HUES64 (cell line): Measurements from ENCODE around the gene MAGI2.

ENCODE experiments used
- H3K27ac ChIP-seq: 2 replicates; pipeline ENCODE4 v1.7.0; 2013; ENCODE audit warnings: low read depth, low read length, inconsistent platforms
- H3K27me3 ChIP-seq: 2 replicates; pipeline ENCODE4 v1.6.1; 2013; ENCODE audit warnings: mild to moderate bottlenecking, low read length; ENCODE audit not compliant: insufficient read depth
- H3K36me3 ChIP-seq: 2 replicates; pipeline ENCODE4 v1.6.1; 2013; ENCODE audit warnings: mild to moderate bottlenecking, low read length; ENCODE audit not compliant: insufficient read depth
- H3K4me1 ChIP-seq: 2 replicates; pipeline ENCODE4 v1.6.1; 2013; ENCODE audit warnings: mild to moderate bottlenecking, low read length, moderate library complexity; ENCODE audit not compliant: insufficient read depth
- H3K4me3 ChIP-seq: 2 replicates; pipeline ENCODE4 v1.5.1; 2013; ENCODE audit warnings: mild to moderate bottlenecking, low read length, moderate library complexity
- H3K9ac ChIP-seq: 2 replicates; pipeline ENCODE4 v1.6.1; 2013; ENCODE audit warnings: mild to moderate bottlenecking, low read depth, low read length
- H3K9me3 ChIP-seq: 2 replicates; pipeline ENCODE4 v1.6.1; 2013; ENCODE audit warnings: low read depth, low read length; ENCODE audit not compliant: insufficient read depth
- WGBS: fragments of 150-250, 120-280 bp; methylation state at CpG from one replicate; pipeline ENCODE4 v1.1.7; 2013; ENCODE audit warnings: missing lambda C conversion rate; 5-methylcytosine and 5-hydroxymethylcytosine counted together

Gene MAGI2

GRCh38 chr7:79410345-79410744, 43.1 kb downstream of the MAGI2 start:
- H3K27me3 ChIP-seq, result no peaks in the 10 kb centered on the region
- no peaks in the 10 kb centered on the region for H3K36me3 ChIP-seq
- no peaks in the 10 kb centered on the region for H3K9me3 ChIP-seq
- H3K4me1 ChIP-seq, result no peaks in the 10 kb centered on the region
- H3K27ac ChIP-seq, result no peak overlapping the region
- H3K4me3 ChIP-seq, result no peak overlapping the region
- no peak overlapping the region for H3K9ac ChIP-seq

- Histone ChIP-seq H3K27ac (no peak overlapping the region), H3K4me3 (no peak overlapping the region), H3K4me1 (no peaks in the 10 kb centered on the region), H3K9ac (no peak overlapping the region), H3K9me3 (no peaks in the 10 kb centered on the region), H3K27me3 (no peaks in the 10 kb centered on the region), H3K36me3 (no peaks in the 10 kb centered on the region)
- 77% methylated on average over 2 of the region's 2 CpGs for WGBS
Observed at GRCh38 chr7:79407351-79407750, 46.1 kb downstream of the MAGI2 start.

GRCh38 chr7:79406371-79406770, 47.1 kb downstream of the MAGI2 start:
- Histone ChIP-seq H3K9me3 (no peaks in the 10 kb centered on the region), H3K36me3 (no peaks in the 10 kb centered on the region), H3K4me1 (no peaks in the 10 kb centered on the region), H3K27ac (no peak overlapping the region), H3K9ac (no peak overlapping the region), H3K4me3 (no peak overlapping the region), H3K27me3 (no peaks in the 10 kb centered on the region)
- 90% methylated on average over 1 of the region's 2 CpGs for WGBS

DNA sequence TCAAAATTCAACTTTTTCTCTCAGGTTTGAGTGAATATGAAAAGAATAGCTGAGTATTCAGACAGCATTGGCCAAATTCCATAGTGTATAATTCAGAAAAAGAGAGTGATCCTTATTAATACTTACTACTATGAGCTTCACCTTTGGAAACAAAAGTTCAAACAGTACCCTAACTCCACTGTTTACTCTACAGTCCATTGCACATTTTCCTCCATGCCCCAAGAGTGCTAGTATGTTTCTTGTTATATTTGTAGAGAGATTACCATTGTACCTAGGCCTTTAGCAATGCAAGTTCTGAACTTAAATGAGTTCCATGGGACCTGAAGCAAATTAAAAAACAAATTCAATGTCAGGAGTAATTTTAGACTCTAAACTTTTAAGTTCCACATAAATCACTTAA, 48.1 kb downstream of the MAGI2 start:
- Histone ChIP-seq H3K9ac (no peak overlapping the region), H3K27ac (no peak overlapping the region), H3K27me3 (no peaks in the 10 kb centered on the region), H3K36me3 (no peaks in the 10 kb centered on the region), H3K4me3 (no peak overlapping the region), H3K9me3 (no peaks in the 10 kb centered on the region), H3K4me1 (no peaks in the 10 kb centered on the region)

DNA sequence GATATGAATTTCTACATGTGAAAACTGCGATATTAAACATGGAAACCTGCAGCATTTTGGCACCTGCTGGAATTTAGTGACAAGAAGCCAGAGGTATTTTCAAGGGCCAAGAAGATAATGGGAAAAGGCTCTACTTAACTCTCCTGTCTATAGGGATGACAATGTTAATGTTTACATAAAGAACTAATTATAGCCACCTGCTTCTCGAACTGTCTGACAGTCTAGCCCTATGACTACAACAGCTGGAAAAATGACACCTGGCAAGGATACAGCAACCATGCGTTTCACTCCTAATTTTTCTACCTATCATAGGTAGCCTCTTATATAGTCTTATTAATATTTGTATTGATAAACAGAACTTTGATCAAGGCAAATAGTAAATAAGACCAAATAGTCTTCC, 49.6 kb downstream of the MAGI2 start:
- Histone ChIP-seq H3K27ac (no peak overlapping the region), H3K9ac (no peak overlapping the region), H3K9me3 (no peaks in the 10 kb centered on the region), H3K27me3 (no peaks in the 10 kb centered on the region), H3K4me1 (no peaks in the 10 kb centered on the region), H3K4me3 (no peak overlapping the region), H3K36me3 (no peaks in the 10 kb centered on the region)
- WGBS, result 91% methylated on average over 3 of the region's 3 CpGs

GRCh38 chr7:79403451-79403850, 50.0 kb downstream of the MAGI2 start:
- H3K4me1 ChIP-seq, result no peaks in the 10 kb centered on the region
- H3K9ac ChIP-seq, result no peak overlapping the region
- no peaks in the 10 kb centered on the region for H3K36me3 ChIP-seq
- no peaks in the 10 kb centered on the region for H3K9me3 ChIP-seq
- H3K27ac ChIP-seq, result no peak overlapping the region
- no peaks in the 10 kb centered on the region for H3K27me3 ChIP-seq
- no peak overlapping the region for H3K4me3 ChIP-seq
- WGBS, result 100% methylated on average over 2 of the region's 2 CpGs

- Histone ChIP-seq H3K4me3 (no peak overlapping the region), H3K9me3 (no peaks in the 10 kb centered on the region), H3K27ac (no peak overlapping the region), H3K9ac (no peak overlapping the region), H3K4me1 (no peaks in the 10 kb centered on the region), H3K27me3 (no peaks in the 10 kb centered on the region), H3K36me3 (no peaks in the 10 kb centered on the region)
- 94% methylated on average over 1 of the region's 1 CpG for WGBS
Observed at GRCh38 chr7:79401254-79401653, 52.2 kb downstream of the MAGI2 start.

- H3K9me3 ChIP-seq, result no peaks in the 10 kb centered on the region
- H3K9ac ChIP-seq, result no peak overlapping the region
- H3K27me3 ChIP-seq, result no peaks in the 10 kb centered on the region
- no peak overlapping the region for H3K27ac ChIP-seq
- no peaks in the 10 kb centered on the region for H3K36me3 ChIP-seq
- H3K4me1 ChIP-seq, result no peaks in the 10 kb centered on the region
- H3K4me3 ChIP-seq, result no peak overlapping the region
Observed at GRCh38 chr7:79400222-79400621, 53.2 kb downstream of the MAGI2 start.

- Histone ChIP-seq H3K4me3 (no peak overlapping the region), H3K27ac (no peak overlapping the region), H3K36me3 (no peaks in the 10 kb centered on the region), H3K9ac (no peak overlapping the region), H3K4me1 (no peaks in the 10 kb centered on the region), H3K27me3 (no peaks in the 10 kb centered on the region), H3K9me3 (no peaks in the 10 kb centered on the region)
- 95% methylated on average over 3 of the region's 3 CpGs for WGBS
Observed at GRCh38 chr7:79398138-79398749, 55.2 kb downstream of the MAGI2 start.

DNA sequence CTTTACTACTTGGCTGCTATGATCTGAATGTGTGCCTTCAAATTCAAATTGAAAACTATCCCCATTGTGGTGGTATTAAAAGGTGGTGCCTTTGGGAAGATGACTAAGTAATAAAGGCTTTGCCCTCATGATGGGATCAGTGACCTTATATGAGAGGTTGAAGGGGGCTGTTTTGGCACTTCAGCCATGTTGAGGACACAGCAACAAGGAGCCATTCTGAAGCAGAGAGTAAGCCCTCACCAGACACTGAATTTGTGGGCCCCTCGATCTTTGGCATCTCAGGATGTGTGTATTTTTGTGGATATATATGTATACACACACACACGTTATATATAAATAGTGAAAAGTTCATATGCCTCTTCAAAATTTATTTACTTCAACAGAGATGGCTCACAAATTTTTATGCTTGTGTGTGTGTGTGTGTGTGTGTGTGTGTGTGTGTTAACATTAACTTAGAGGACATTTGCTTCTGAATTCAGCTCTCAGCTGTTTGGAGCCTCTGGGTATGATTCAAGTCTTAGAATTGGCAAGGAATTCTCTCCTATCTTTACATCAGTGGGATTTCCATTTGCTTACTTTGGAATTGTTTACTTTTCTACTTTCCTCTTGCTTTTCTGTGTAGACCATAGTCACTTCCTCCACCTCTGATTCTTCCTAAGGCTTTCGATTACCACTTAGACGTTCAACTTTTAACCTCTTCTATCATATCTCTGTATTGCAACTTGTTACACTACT, 66.6 kb downstream of the MAGI2 start:
- Histone ChIP-seq H3K4me3 (no peak overlapping the region), H3K27me3 (no peaks in the 10 kb centered on the region), H3K4me1 (no peaks in the 10 kb centered on the region), H3K9me3 (no peaks in the 10 kb centered on the region), H3K27ac (no peak overlapping the region), H3K36me3 (no peaks in the 10 kb centered on the region), H3K9ac (no peak overlapping the region)
- 89% methylated on average over 2 of the region's 4 CpGs for WGBS

GRCh38 chr7:79381921-79382320, 71.5 kb downstream of the MAGI2 start:
- Histone ChIP-seq H3K4me1 (no peaks in the 10 kb centered on the region), H3K9ac (no peak overlapping the region), H3K9me3 (no peaks in the 10 kb centered on the region), H3K27me3 (no peaks in the 10 kb centered on the region), H3K4me3 (no peak overlapping the region), H3K36me3 (no peaks in the 10 kb centered on the region), H3K27ac (no peak overlapping the region)

- H3K9ac ChIP-seq, result no peak overlapping the region
- H3K36me3 ChIP-seq, result no peaks in the 10 kb centered on the region
- H3K9me3 ChIP-seq, result no peaks in the 10 kb centered on the region
- H3K27me3 ChIP-seq, result no peaks in the 10 kb centered on the region
- 90% methylated on average over 3 of the region's 4 CpGs for WGBS
- no peak overlapping the region for H3K27ac ChIP-seq
- H3K4me3 ChIP-seq, result no peak overlapping the region
- no peaks in the 10 kb centered on the region for H3K4me1 ChIP-seq
Observed at GRCh38 chr7:79377097-79377496, 76.4 kb downstream of the MAGI2 start.
